Vagina (tissue), 2 donors: ENCODE data around the gene ATP8A2.

Experiments
- POLR2A ChIP-seq, 2 donors: fragments of 450-650 bp; IDR thresholded peaks; one replicate each; pipeline ENCODE4 v1.6.1; 2017; ENCODE audit warnings: antibody characterized with exemption in 2 of 2, mild to moderate bottlenecking in 2 of 2, moderate library complexity in 2 of 2
- POLR2AphosphoS5 ChIP-seq, 2 donors: sonication (generic); formaldehyde crosslinking; IDR thresholded peaks; one replicate each; pipeline ENCODE4 v1.9.0; 2017; ENCODE audit warnings: antibody characterized with exemption in 2 of 2, mild to moderate bottlenecking in 2 of 2, low read depth in 1 of 2; ENCODE audit not compliant: insufficient read depth in 1 of 2
- TF ChIP-seq, protein P1 (sequence below), 3 experiments: fragments of 450-650 bp in 2 of 3; fragments of 200-600 bp in 1 of 3; sonication (generic) in 1 of 3; IDR thresholded peaks; one replicate each; pipeline ENCODE4 v1.5.1; 2017 to 2019; ENCODE audit warnings: antibody characterized with exemption in 3 of 3, mild to moderate bottlenecking in 2 of 3, moderate library complexity in 2 of 3

DNA sequence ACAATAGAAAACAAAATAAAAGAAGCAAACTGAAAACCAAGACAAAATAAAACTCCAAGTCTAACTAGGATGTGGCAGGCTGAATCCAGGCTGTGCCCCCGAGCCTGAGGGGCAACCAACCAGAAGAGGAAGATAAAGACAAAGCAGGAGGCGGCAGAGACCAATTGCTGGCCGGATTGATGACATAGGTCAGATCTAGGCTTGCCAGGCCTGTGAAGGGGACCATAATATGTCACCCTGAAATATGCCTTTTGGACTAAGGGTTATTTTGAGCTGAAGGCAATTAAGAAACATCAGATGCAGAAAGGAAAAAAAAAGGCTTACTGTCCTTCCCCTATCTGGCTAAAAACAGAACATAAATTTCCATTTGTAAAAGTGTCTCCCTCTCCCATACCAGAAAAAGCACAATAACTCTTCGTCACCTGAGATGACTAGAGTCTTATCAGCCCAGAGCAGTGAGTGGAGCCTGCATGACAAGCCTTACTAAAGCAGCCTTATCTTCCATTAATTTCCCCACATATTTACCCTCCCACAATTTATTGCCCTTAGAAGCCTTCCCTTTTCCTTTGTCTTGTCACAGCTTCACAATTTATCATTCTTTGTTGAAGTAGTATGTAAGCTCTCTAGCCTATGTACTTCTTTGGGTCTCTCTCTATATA is 22.8 kb downstream of the ATP8A2 start:
- TF ChIP-seq, protein P1, sequence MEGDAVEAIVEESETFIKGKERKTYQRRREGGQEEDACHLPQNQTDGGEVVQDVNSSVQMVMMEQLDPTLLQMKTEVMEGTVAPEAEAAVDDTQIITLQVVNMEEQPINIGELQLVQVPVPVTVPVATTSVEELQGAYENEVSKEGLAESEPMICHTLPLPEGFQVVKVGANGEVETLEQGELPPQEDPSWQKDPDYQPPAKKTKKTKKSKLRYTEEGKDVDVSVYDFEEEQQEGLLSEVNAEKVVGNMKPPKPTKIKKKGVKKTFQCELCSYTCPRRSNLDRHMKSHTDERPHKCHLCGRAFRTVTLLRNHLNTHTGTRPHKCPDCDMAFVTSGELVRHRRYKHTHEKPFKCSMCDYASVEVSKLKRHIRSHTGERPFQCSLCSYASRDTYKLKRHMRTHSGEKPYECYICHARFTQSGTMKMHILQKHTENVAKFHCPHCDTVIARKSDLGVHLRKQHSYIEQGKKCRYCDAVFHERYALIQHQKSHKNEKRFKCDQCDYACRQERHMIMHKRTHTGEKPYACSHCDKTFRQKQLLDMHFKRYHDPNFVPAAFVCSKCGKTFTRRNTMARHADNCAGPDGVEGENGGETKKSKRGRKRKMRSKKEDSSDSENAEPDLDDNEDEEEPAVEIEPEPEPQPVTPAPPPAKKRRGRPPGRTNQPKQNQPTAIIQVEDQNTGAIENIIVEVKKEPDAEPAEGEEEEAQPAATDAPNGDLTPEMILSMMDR (IDR thresholded peaks at IDR 0.05) = no peak
- TF ChIP-seq POLR2A (IDR thresholded peaks at IDR 0.05) (no peak), POLR2AphosphoS5 (IDR thresholded peaks at IDR 0.05; ENCODE audit: insufficient read depth in 1 of 2, low read depth in 1 of 2) (no peak)
